ENCODE data around the gene VAC14.

VAC14 gene

DNA sequence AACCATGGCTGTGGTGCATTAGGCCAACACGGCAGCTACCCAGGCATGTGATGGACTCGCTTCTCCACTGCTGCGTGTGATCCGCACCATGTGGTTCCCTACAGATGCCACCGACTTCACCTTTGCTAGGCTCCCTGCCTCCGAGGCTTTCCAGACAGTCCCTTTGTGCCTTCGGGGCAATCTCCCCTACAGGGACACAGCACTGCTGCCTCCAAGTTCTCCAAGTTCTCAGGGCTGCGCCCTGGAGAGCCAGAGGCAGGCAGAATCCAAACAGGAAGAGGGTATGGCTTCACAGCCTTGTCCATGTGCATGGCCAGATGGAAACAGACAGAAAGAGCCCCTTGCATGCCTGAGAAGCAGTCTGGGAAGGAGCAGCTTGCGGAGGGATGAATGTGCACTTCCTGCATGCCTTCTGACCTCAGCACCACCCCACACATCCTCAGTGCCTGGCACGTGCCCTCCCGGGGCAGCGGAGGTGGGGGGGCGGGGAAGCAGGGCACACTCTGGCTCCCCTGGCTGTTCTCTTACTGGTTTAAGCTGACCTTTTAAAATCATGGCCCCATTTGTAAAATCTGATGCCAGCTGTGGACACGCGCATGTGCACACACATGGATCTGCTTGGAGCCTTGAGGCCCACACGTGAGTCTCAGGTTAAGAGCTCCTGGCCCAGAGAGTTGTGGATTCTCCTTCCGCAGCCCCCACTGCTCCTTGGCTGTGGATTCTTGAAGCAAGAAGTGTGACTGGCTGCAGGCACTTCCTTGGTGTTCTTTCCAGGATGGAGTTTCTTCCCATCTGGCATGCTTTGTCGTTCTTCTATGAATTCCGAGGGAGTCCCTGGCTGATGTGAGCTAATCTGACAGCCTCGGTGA lies 59.8 kb downstream of the VAC14 start:
- Histone ChIP-seq H3K36me3 (ENCODE audit: control insufficient read depth, insufficient read depth, low read length) (peaks cover 21% of the 10 kb centered on the region), H3K4me3 (ENCODE audit: low read depth, low read length) (no peak overlapping the region), H3K9ac (ENCODE audit: low read depth, low read length) (no peak overlapping the region), H3K9me3 (ENCODE audit: control insufficient read depth, insufficient read depth, low read length) (no peaks in the 10 kb centered on the region), H3K4me1 (ENCODE audit: control insufficient read depth, insufficient read depth, low read length) (peaks cover 4% of the 10 kb centered on the region; the same call in 1 of the 2 replicates), H3K27ac (ENCODE audit: low read depth, low read length) (no peak overlapping the region), H3K27me3 (ENCODE audit: control insufficient read depth, insufficient read depth, low read length) (no peaks in the 10 kb centered on the region)

DNA sequence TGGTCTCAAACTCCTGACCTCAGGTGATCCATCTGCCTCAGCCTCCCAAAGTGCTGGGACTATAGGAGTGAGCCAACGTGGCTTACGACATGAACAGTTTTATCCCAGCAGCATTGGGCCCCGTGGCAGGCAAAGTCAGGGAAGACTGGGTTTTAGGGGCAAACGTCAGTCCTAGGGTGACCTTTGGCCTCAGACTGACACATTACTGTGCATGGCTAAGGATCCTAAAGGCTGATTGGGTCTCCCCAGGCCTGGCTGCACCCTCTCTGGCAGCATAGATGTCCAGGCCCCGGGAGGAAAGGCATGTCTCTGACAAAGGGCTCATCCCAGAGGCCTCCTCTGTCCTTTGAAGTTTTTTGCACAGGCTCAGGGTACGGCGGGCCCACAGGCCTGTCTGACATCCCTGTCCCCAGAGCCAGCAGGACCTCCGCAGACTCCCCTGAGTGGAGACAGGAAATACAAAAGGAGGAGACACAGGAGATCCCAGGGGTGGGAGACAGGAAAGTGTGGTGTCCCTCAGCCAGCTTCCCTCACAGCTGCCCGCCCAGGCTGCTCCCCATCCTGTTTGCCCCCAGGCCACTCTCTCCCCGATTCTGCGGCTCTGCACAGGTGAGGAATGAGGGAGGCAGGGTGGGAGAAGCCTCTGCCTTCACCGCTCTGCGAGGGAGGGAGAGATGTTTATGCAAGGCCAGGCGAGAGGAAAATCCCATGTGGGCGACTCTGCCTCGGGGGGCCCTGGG lies 60.6 kb downstream of the VAC14 start:
- Histone ChIP-seq H3K36me3 (ENCODE audit: control insufficient read depth, insufficient read depth, low read length) (peaks cover 21% of the 10 kb centered on the region), H3K27ac (ENCODE audit: low read depth, low read length) (no peak overlapping the region), H3K9me3 (ENCODE audit: control insufficient read depth, insufficient read depth, low read length) (no peaks in the 10 kb centered on the region), H3K4me1 (ENCODE audit: control insufficient read depth, insufficient read depth, low read length) (peaks cover 4% of the 10 kb centered on the region; the same call in 1 of the 2 replicates), H3K9ac (ENCODE audit: low read depth, low read length) (no peak overlapping the region), H3K4me3 (ENCODE audit: low read depth, low read length) (no peak overlapping the region), H3K27me3 (ENCODE audit: control insufficient read depth, insufficient read depth, low read length) (no peaks in the 10 kb centered on the region)

DNA sequence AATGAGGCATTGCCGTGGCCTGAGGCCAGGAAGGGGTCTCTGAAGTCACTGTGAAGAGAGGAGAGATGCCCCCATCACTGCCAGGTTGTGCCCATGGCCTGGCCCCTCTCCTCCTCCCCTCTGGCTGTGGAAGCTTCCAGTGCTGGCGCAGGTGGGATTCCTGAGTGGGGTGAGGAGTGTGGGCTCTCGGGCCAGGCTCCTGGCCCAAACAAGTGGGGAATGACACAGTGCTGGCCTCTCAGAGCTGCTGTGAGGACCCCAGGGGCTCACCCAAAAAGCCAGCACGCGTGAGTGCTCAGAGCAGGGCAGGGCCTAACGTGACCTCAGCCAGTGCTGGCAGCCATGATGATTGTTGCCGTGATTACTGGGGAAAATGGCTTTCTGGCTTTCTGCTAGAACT lies 61.6 kb downstream of the VAC14 start:
- peaks cover 4% of the 10 kb centered on the region; the same call in 1 of the 2 replicates for H3K4me1 ChIP-seq (ENCODE audit: control insufficient read depth, insufficient read depth, low read length)
- no peaks in the 10 kb centered on the region for H3K27me3 ChIP-seq (ENCODE audit: control insufficient read depth, insufficient read depth, low read length)
- H3K9ac ChIP-seq (ENCODE audit: low read depth, low read length), result no peak overlapping the region
- H3K36me3 ChIP-seq (ENCODE audit: control insufficient read depth, insufficient read depth, low read length), result peaks cover 23% of the 10 kb centered on the region
- H3K4me3 ChIP-seq (ENCODE audit: low read depth, low read length), result no peak overlapping the region
- H3K27ac ChIP-seq (ENCODE audit: low read depth, low read length), result no peak overlapping the region
- H3K9me3 ChIP-seq (ENCODE audit: control insufficient read depth, insufficient read depth, low read length), result no peaks in the 10 kb centered on the region

DNA sequence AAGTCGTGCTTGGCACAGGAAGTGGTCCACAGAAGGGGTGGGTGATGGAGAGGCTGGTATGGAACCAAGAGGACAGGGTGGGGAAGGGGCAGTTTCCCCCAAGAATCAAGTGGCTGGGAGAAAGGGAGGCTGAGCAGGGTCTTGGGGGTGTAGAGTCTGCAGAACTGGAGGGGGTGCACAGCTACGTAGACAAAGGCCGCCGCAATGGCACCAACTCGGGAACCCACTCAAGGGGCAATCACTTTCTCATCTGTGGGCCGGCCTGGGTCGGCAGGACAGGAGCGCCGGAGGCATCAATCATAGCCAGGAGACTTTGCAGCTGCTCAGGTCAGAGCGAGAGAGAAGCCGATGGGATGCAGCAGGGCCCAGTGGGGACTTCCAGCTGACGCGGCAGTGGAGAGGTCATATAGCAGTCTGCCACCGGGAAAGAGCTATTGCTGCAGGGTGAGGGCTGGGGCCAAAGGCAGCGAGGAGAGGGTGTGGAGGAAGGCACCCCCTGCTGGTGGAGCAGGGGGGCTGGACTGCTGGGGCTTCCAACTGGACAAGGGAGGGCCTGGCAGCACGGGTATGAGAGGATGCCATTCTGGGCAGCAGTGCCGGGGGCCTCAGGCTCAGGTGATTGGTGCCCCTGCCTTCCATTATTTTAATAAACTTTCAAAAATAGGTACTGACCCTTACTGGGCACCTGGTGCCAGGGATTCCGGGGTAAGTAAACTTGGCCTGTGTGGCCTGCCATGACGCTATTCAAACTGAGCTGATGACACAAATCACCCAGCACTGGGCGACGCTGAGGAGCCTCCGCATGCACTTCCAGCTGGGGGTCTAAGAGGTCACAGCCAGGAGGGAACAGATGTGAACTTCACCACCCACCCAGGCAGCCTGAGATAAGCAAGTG lies 62.6 kb downstream of the VAC14 start:
- H3K4me1 ChIP-seq (ENCODE audit: control insufficient read depth, insufficient read depth, low read length), result peaks cover 4% of the 10 kb centered on the region; the same call in 1 of the 2 replicates
- H3K9ac ChIP-seq (ENCODE audit: low read depth, low read length), result no peak overlapping the region
- H3K27ac ChIP-seq (ENCODE audit: low read depth, low read length), result no peak overlapping the region
- H3K9me3 ChIP-seq (ENCODE audit: control insufficient read depth, insufficient read depth, low read length), result no peaks in the 10 kb centered on the region
- no peaks in the 10 kb centered on the region for H3K27me3 ChIP-seq (ENCODE audit: control insufficient read depth, insufficient read depth, low read length)
- H3K4me3 ChIP-seq (ENCODE audit: low read depth, low read length), result no peak overlapping the region
- 0 out of 2 replicates have a peak, but pooled peaks cover 12% of the 10 kb centered on the region for H3K36me3 ChIP-seq (ENCODE audit: control insufficient read depth, insufficient read depth, low read length)

DNA sequence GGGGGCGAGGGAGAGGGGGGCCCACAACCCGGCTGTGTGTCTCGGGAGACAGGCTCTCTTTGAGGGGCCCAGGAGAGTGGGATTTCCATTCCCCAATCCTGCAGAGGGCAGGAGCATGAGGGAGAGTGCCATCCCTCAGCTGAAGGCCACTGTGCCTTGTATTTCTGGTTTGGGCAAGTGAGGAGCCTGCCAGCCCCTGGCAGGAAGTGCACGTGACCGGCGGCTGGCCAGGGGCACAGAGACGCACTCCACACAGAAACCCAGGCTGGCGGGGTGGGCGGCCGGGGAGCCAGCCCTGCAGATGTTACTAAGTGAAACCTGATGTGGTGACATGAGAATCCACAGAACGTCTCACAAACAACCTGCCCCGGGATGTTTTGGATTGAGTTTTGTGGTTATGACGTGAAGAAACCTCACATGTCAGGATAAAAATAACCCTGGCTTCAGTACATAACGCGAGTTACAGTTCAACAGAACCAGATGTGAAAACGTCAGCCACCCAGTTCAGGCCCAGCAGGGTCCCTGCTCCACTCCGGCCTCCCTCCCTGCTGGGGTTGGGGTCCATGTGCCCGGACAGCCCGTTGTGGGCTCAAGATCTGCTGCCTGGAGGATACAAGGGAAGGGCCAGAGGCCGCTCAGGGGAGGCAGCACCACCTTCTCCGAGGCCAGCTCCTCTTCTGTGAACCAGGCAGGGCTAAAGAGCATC lies 63.4 kb downstream of the VAC14 start:
- Histone ChIP-seq H3K4me1 (ENCODE audit: control insufficient read depth, insufficient read depth, low read length) (peaks cover 4% of the 10 kb centered on the region; the same call in 1 of the 2 replicates), H3K4me3 (ENCODE audit: low read depth, low read length) (no peak overlapping the region), H3K27me3 (ENCODE audit: control insufficient read depth, insufficient read depth, low read length) (no peaks in the 10 kb centered on the region), H3K36me3 (ENCODE audit: control insufficient read depth, insufficient read depth, low read length) (0 out of 2 replicates have a peak, but pooled peaks cover 10% of the 10 kb centered on the region), H3K27ac (ENCODE audit: low read depth, low read length) (no peak overlapping the region), H3K9ac (ENCODE audit: low read depth, low read length) (no peak overlapping the region), H3K9me3 (ENCODE audit: control insufficient read depth, insufficient read depth, low read length) (no peaks in the 10 kb centered on the region)

DNA sequence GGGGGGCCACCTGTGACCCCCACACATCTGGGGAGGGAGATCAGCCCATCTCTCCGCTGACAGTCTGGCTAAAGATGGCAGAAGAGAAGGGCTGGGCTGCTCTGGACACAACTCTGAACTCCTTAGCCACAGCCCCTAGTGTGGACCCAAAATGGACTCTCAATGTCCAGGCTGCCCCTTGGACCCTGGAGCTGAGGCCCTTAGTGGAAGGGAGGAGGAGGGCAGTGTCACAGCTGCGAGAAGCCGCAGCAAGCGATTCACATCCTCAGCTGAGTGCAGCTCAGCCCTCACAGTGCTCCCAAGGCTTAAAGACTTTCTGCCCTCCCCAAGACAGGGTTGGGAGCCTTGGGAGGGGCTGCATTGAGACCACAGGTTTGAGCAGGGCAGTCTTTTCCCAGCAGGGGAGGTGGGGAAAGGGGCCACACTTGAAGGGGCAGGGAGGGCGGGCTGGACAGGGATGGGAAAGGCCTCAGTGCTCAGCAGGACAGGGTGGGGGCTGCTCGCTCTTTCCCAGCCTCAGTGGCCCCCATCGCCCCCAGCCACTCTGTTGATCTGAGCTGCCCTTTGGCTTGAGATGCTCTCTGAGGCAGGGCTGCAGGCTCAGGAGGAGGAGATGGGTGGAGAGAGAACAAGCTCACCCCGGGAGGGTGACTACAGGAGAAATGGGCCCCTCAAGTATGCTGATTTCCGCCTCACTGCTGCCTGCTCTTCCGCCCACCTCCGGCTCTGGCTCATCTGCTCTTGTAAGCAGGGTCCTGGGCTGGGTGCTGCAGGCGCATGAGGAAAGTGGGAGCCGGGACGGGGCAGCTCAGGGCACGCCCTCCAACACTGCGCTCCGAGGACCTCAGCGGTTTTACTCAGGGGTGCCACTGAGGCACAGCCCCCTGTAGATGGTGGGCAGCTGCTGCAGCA lies 64.2 kb downstream of the VAC14 start:
- Histone ChIP-seq H3K27ac (ENCODE audit: low read depth, low read length) (peak overlapping the region; percentile 7), H3K4me3 (ENCODE audit: low read depth, low read length) (no peak overlapping the region), H3K9ac (ENCODE audit: low read depth, low read length) (no peak overlapping the region)

DNA sequence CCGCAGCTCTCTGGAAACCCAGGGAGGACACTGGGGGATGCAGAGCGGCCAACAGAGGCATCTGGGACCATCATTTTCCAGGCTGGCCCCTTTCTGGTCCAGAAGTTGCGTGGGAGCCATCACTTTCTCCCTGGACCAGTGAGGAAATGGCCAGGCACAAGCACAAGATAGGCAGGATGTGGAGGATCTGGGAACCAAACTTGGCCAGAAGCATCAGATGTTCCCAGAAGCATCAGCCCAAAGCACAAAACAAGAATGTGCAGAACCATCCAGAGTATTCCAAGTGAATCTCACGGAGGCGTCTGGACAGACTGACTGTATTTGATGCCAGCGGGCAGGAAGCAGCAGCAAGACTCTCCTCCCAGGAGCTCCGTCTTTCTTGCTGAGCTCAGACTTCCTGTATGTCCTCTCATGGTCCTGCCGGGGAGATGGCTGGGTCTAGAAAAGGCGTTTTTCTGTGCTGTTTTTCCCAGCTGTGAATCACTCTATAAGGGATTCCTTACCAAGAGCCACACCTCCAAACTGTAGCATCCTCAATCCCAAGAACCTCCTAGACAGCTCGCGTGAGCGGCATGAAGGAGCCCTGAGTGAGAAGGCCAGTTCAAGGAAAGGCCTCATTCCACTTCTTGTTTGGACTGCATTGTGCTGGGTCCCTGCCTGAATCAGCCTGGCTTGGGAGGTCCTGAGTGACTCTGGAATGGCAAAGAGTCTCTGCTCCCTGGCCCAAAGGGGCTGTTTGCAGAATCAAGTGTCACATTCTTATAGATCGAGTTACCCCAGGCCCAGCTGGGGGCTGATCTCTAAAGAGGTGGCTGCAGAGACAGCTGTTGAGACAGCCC lies 65.6 kb downstream of the VAC14 start:
- Histone ChIP-seq H3K9ac (ENCODE audit: low read depth, low read length) (no peak overlapping the region), H3K36me3 (ENCODE audit: control insufficient read depth, insufficient read depth, low read length) (peaks cover 15% of the 10 kb centered on the region; the same call in 1 of the 2 replicates), H3K9me3 (ENCODE audit: control insufficient read depth, insufficient read depth, low read length) (no peaks in the 10 kb centered on the region), H3K27ac (ENCODE audit: low read depth, low read length) (no peak overlapping the region), H3K4me3 (ENCODE audit: low read depth, low read length) (no peak overlapping the region), H3K27me3 (ENCODE audit: control insufficient read depth, insufficient read depth, low read length) (no peaks in the 10 kb centered on the region), H3K4me1 (ENCODE audit: control insufficient read depth, insufficient read depth, low read length) (peaks cover 4% of the 10 kb centered on the region; the same call in 1 of the 2 replicates)

More for the DNA sequence above, 64.2 kb downstream of the VAC14 start:
- 0 out of 2 replicates have a peak, but pooled peaks cover 10% of the 10 kb centered on the region for H3K36me3 ChIP-seq (ENCODE audit: control insufficient read depth, insufficient read depth, low read length)
- no peaks in the 10 kb centered on the region for H3K9me3 ChIP-seq (ENCODE audit: control insufficient read depth, insufficient read depth, low read length)
- H3K27me3 ChIP-seq (ENCODE audit: control insufficient read depth, insufficient read depth, low read length), result no peaks in the 10 kb centered on the region
- peaks cover 4% of the 10 kb centered on the region; the same call in 1 of the 2 replicates for H3K4me1 ChIP-seq (ENCODE audit: control insufficient read depth, insufficient read depth, low read length)

DNA sequence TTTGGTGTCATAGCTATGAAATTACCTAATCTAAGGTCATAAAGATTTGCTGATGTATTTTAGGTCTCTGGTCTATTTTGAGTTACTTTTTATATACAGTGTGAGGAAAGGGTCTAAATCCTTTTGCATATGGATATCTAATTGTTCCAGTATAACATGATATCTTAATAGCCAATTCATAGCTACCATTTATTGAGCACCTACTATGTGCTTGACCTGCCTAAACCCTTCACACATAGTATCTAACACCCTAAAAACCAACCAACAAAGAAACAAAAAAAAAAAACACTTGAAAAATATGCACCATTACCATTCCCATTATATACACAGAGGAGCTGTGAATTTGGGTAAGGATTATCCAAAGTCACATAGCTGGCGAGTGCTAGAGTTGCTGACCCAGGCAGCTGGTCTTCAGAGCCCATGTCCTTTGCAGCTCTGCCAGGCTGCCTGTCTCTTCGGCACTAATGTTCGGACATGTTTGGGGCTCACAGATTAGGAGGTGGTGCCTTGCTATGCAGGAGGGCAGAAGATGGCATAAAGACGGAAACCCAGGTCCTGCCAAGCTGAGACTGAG lies 66.3 kb downstream of the VAC14 start:
- no peak overlapping the region for H3K27ac ChIP-seq (ENCODE audit: low read depth, low read length)
- no peak overlapping the region for H3K4me3 ChIP-seq (ENCODE audit: low read depth, low read length)
- peaks cover 15% of the 10 kb centered on the region; the same call in 1 of the 2 replicates for H3K36me3 ChIP-seq (ENCODE audit: control insufficient read depth, insufficient read depth, low read length)
- no peak overlapping the region for H3K9ac ChIP-seq (ENCODE audit: low read depth, low read length)
- peaks cover 4% of the 10 kb centered on the region; the same call in 1 of the 2 replicates for H3K4me1 ChIP-seq (ENCODE audit: control insufficient read depth, insufficient read depth, low read length)
- H3K9me3 ChIP-seq (ENCODE audit: control insufficient read depth, insufficient read depth, low read length), result no peaks in the 10 kb centered on the region
- no peaks in the 10 kb centered on the region for H3K27me3 ChIP-seq (ENCODE audit: control insufficient read depth, insufficient read depth, low read length)

Measured in HUES48 (cell line).